GM11168 (cell line): Measurements from ENCODE around the gene PALLD.
"Not testable (repeated sequence)": the region's sequence is repeated elsewhere in the genome, so short reads cannot be mapped to it uniquely, and the experiment has no call there.

ENCODE experiments used
- in situ Hi-C: fragments of 300-500 bp; cut with MboI; formaldehyde crosslinking; loops from one replicate; pipeline ENCODE4 v1.12.0; 2022; ENCODE audit warnings: low sequenced_read_pairs; ENCODE audit not compliant: unreplicated experiment

Gene PALLD

DNA sequence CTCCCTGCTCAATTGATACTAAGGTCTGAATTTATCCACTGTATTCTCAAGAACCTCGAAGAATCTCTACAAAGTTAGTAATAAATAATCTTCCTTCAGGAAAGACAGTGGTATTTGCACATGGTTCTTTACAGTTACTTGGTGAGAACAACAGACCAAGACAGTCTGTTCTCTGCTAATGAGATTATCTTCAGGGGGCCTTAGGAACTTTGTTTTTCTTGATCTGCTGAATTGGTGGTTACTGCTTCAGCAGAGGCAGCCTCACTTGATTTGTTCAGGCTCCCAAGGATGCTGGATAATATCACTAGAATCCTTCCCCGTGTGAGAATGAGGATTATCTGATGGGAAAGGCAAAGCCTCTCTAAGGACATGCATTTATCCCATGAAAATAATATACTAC lies 448.4 kb downstream of the PALLD start:
- in situ Hi-C loops: no loop called here

DNA sequence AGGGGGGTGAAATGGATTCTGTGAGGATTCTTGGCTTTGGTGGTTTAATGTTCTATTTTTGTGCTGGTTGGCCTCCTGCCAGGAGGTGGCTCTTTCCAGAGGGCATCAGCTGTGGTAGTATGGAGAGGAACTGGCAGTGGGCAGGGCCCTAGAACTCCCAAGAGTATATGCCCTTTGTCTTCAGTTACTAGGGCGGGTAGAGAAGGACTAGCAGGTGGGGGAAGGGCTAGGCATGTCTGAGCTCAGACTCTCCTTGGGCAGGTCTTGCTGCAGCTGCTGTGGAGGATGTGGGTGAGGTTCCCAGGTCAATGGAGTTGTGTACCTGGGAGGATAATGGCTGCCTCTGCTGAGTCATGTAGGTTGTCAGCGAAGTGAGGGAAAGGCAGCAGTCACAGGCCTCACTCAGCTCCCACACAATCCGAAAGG lies 456.0 kb downstream of the PALLD start:
- in situ Hi-C loops: not testable (repeated sequence)

DNA sequence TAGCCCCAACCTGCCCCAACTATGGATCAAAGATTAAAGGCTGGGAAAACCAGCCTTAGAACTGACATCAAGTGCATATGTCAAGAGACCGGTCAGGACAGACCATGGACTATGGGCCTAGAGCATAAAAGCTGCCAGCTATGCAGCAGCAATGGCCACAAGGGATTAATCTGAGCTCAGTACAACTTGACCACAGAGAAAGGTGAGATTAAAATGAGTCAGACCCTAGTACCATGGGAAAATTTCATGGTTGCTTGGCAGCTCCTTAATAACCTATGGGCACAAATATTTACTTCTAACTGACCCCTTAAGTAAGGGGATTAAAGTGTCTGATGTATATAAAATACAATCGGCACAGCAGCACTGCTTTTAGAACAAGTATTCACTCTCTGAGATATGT lies 458.8 kb downstream of the PALLD start:
- in situ Hi-C loops: no loop called here

DNA sequence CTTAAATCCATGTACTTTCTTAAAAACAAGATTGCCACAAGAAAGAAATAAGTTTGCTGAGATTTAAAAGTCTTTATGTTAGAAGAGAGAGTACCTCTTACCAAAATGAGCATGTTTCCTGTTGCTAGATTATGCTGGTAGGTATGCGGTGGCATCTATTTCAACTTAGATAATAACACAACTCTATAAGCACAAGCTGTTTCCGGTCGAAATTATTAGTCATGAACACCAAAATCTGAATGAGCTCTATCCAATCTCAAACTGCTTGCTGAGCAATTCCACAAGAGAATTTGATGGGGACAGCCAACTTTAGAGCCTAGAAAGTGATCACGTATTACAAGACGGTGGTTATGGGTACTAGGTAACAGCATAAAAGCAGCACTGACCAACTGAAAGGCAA lies 463.9 kb downstream of the PALLD start:
- in situ Hi-C loops: no loop called here

DNA sequence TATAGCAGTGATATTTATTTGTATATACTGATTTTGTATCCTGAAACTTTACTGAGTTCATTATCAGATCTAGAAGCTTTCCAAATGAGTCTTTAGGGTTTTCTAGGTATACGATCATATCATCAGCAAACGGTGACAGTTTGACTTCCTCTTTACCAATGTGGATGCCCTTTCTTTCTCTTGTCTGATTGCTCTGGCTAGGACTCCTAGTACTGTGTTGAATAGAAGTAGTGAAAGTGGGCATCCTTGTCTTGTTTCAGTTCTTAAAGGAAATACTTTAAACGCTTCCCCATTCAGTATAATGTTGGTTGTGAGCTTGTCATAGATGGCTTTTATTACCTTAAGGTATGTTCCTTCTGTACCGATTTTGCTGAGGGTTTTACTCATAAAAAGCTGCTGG lies 475.7 kb downstream of the PALLD start:
- in situ Hi-C loops: no loop called here
